Left renal cortex interstitium (tissue), 4 donors: ENCODE data around the gene PCSK6. TPM values are rescaled to one million over a fixed set of nuclear protein-coding genes. Genes with fewer than 3 reads are reported as not detected.
"Not testable (repeated sequence)": the region's sequence is repeated elsewhere in the genome, so short reads cannot be mapped to it uniquely, and the experiment has no call there.

Experiments
- DNase-seq, 4 donors: peaks; one replicate each; pipeline ENCODE4 v3.0.0-alpha.2; 2013; ENCODE audit warnings: low read depth in 4 of 4, low spot score in 2 of 4, missing footprints in 1 of 4
- polyA plus RNA-seq, 4 donors: library from polyadenylated mRNA; unstranded; fragments of 120-200 nt; gene quantifications; one replicate each; pipeline ENCODE4 v1.2.1, GENCODE V29; 2013; ENCODE audit not compliant: insufficient read length in 4 of 4

Gene PCSK6
- polyA plus RNA-seq, 4 donors: 7.2 to 8.2 (median 8.1) TPM

- DNase-seq: no peak
Measured at GRCh38 chr15:101296418-101297405, 192.8 kb downstream of the PCSK6 start.

- DNase-seq: peak in 1 of 4 donors; percentile 27
Measured at GRCh38 chr15:101295607-101296161, 193.8 kb downstream of the PCSK6 start.

- DNase-seq: peak; percentile 81 to 92 (median 88)
Measured at GRCh38 chr15:101294731-101295606, 194.5 kb downstream of the PCSK6 start, which contains the start of gene SNRPA1. SNRPA1 (minus strand) TSS chr15:101295248; CDS start chr15:101295178, 70 bp downstream.

- DNase-seq: no peak
Measured at GRCh38 chr15:101293122-101293521, 196.4 kb downstream of the PCSK6 start.

- DNase-seq: no peak
Measured at GRCh38 chr15:101288905-101289513, 200.5 kb downstream of the PCSK6 start.

GRCh38 chr15:101287342-101287741 lies 202.2 kb downstream of the PCSK6 start:
- DNase-seq: not testable (repeated sequence)

GRCh38 chr15:101286471-101287114 lies 202.9 kb downstream of the PCSK6 start:
- DNase-seq: no peak

GRCh38 chr15:101283931-101284330 lies 205.6 kb downstream of the PCSK6 start:
- DNase-seq: no peak

GRCh38 chr15:101280007-101280406 lies 209.5 kb downstream of the PCSK6 start:
- DNase-seq: no peak

GRCh38 chr15:101277943-101278564 lies 211.5 kb downstream of the PCSK6 start:
- no peak for DNase-seq

GRCh38 chr15:101277038-101277822 lies 212.3 kb downstream of the PCSK6 start, which contains the start of gene SELENOS:
SELENOS (minus strand) TSS chr15:101277485; CDS start chr15:101277417, 68 bp downstream.
- peak in 3 of 4 donors; percentile 18 to 80 (median 31) for DNase-seq

GRCh38 chr15:101276501-101277037 lies 212.9 kb downstream of the PCSK6 start:
- DNase-seq: no peak

GRCh38 chr15:101275018-101275417 lies 214.5 kb downstream of the PCSK6 start:
- DNase-seq: no peak

- no peak for DNase-seq
Measured at GRCh38 chr15:101273534-101273933, 216.0 kb downstream of the PCSK6 start.

- DNase-seq: no peak
Measured at GRCh38 chr15:101272584-101272983, 216.9 kb downstream of the PCSK6 start.

GRCh38 chr15:101269479-101270223 lies 219.9 kb downstream of the PCSK6 start:
- no peak for DNase-seq

GRCh38 chr15:101267320-101268104 lies 222.0 kb downstream of the PCSK6 start:
- DNase-seq: no peak
